Bronchial epithelial cell (primary cell): ENCODE measurements around the gene WDR86. TPM values are rescaled to one million over a fixed set of nuclear protein-coding genes. Genes with fewer than 3 reads are reported as not detected.
A peak's percentile ranks its signal among the peaks of the same experiment; 100 is the strongest.

ENCODE experiments used
- DNase-seq: peaks from one replicate; pipeline ENCODE4 v3.0.0-alpha.2; 2010; ENCODE audit warnings: low read depth
- FAIRE-seq: peaks from 2 replicates; lab custom pipeline; 2011; peaks lifted over from hg19 to GRCh38; lab: Jason Lieb, UNC
- H3K27me3 ChIP-seq: 2 replicates; pipeline ENCODE4 v1.5.1; 2011; ENCODE audit warnings: low read length; ENCODE audit not compliant: control insufficient read depth, insufficient read depth
- H3K36me3 ChIP-seq: 2 replicates; pipeline ENCODE4 v1.5.1; 2011; ENCODE audit warnings: low read length; ENCODE audit not compliant: control insufficient read depth, insufficient read depth
- H3K4me3 ChIP-seq: 2 replicates; pipeline ENCODE4 v1.5.1; 2011; ENCODE audit warnings: mild to moderate bottlenecking, low read depth, low read length, control low read depth
- CTCF ChIP-seq: IDR thresholded peaks from 2 replicates; pipeline ENCODE4 v1.5.1; 2011; ENCODE audit warnings: mild to moderate bottlenecking, moderate library complexity, low read length, control low read depth, inconsistent platforms; ENCODE audit not compliant: insufficient read depth, severe bottlenecking
- total RNA-seq: library from RNA; depleted of rRNA; stranded (reverse); fragments of >200 nt; gene quantifications from 2 replicates; pipeline ENCODE4 v1.2.1, GENCODE V29; 2014

Gene WDR86
- total RNA-seq, 1 donor from 2014 or later: 0.79 TPM

GRCh38 chr7:151345576-151346469 lies 64.0 kb downstream of the WDR86 start:
- Histone ChIP-seq H3K4me3 (no peak overlapping the region), H3K36me3 (peaks cover 4% of the 10 kb centered on the region), H3K27me3 (no peaks in the 10 kb centered on the region)
- TF ChIP-seq CTCF: no peak
- FAIRE-seq: no peak
- DNase-seq: no peak

GRCh38 chr7:151343516-151343915 lies 66.3 kb downstream of the WDR86 start:
- peaks cover 3% of the 10 kb centered on the region for H3K36me3 ChIP-seq
- H3K27me3 ChIP-seq: no peaks in the 10 kb centered on the region
- no peak for TF ChIP-seq CTCF
- DNase-seq: no peak
- FAIRE-seq: no peak
- H3K4me3 ChIP-seq: no peak overlapping the region

- no peak for DNase-seq
- Histone ChIP-seq H3K36me3 (peaks cover 3% of the 10 kb centered on the region), H3K4me3 (peak overlapping the region; percentile 62), H3K27me3 (no peaks in the 10 kb centered on the region)
- FAIRE-seq: no peak
- no peak for TF ChIP-seq CTCF
These were observed 67.0 kb downstream of the WDR86 start for GRCh38 chr7:151342811-151343210.

- H3K36me3 ChIP-seq: peaks cover 3% of the 10 kb centered on the region
- peak overlapping the region; percentile 62 for H3K4me3 ChIP-seq
- FAIRE-seq: no peak
- TF ChIP-seq CTCF: no peak
- no peaks in the 10 kb centered on the region for H3K27me3 ChIP-seq
- peak; percentile 15 for DNase-seq
These were observed 67.7 kb downstream of the WDR86 start for GRCh38 chr7:151342102-151342646.

GRCh38 chr7:151341357-151342101 lies 68.3 kb downstream of the WDR86 start, which contains the start of gene NUB1:
Gene NUB1, plus strand, starts transcription at chr7:151341812. Its CDS starts 3,538 bp downstream, at chr7:151345350.
- no peaks in the 10 kb centered on the region for H3K27me3 ChIP-seq
- H3K36me3 ChIP-seq: peaks cover 3% of the 10 kb centered on the region
- peak within 1 kb of the TSS; percentile 62 for H3K4me3 ChIP-seq
- FAIRE-seq (no peak), DNase-seq (peak; percentile 50)
- TF ChIP-seq CTCF: no peak
